ENCODE measurements around the gene SECISBP2. TPM values are rescaled to one million over a fixed set of nuclear protein-coding genes. Genes with fewer than 3 reads are reported as not detected.

SECISBP2 gene
- total RNA-seq, 5 donors from 2014 or later (not counting 1 experiment from before 2014, with no cell fraction given) = 78.8 to 132 (median 87.5) TPM

- Histone ChIP-seq H3K36me3 (ENCODE audit: control insufficient read depth in 2 of 2, extremely low read depth in 1 of 2, insufficient read depth in 1 of 2, low read length in 1 of 2) (peaks cover 23 to 78% of the 10 kb centered on the region in 2 donors), H3K4me3 (ENCODE audit: control insufficient read depth in 1 of 2, extremely low read depth in 1 of 2, low read length in 1 of 2) (no peak overlapping the region), H3K27ac (ENCODE audit: low read length) (peak overlapping the region; percentile 32), H3K27me3 (replicated peaks in 1 of 2; ENCODE audit: control insufficient read depth in 2 of 2, extremely low read depth in 1 of 2, insufficient read depth in 2 of 2, low read length in 1 of 2) (no peaks in the 10 kb centered on the region), H3K4me1 (ENCODE audit: control insufficient read depth in 1 of 2, extremely low read depth in 1 of 2, insufficient read depth in 2 of 2, low read length in 2 of 2) (peaks cover 4 to 68% of the 10 kb centered on the region in 2 experiments), H3K9me3 (no peaks in the 10 kb centered on the region)
- 88% methylated on average over 5 of the region's 14 CpGs for WGBS (ENCODE audit: insufficient coverage)
- ATAC-seq (replicated peaks in 1 of 4) (no peak), DNase-seq (no peak)
- Mint-ChIP-seq H3K27me3 (no peaks in the 10 kb centered on the region), H3K27ac (peak overlapping the region; percentile 72 to 89), H3K4me1 (peaks cover 75 to 77% (median 76%) of the 10 kb centered on the region in 3 donors), H3K9me3 (no peaks in the 10 kb centered on the region), H3K4me3 (no peak overlapping the region), H3K36me3 (peaks cover 58% of the 10 kb centered on the region)
- ChIA-PET CTCF (interaction anchor here in 1 of 2 donors (2.4 kb wide), 1 partner anchor 170 kb away, joined by 12 read pairs; no protein-coding TSS in a partner anchor), POLR2A (no interaction called here)
Observed at GRCh38 chr9:89379031-89379430, 60.7 kb downstream of the SECISBP2 start.

GRCh38 chr9:89379508-89380115 lies 61.3 kb downstream of the SECISBP2 start:
- Histone ChIP-seq H3K27me3 (replicated peaks in 1 of 2; ENCODE audit: control insufficient read depth in 2 of 2, extremely low read depth in 1 of 2, insufficient read depth in 2 of 2, low read length in 1 of 2) (no peaks in the 10 kb centered on the region), H3K9me3 (no peaks in the 10 kb centered on the region), H3K4me1 (ENCODE audit: control insufficient read depth in 1 of 2, extremely low read depth in 1 of 2, insufficient read depth in 2 of 2, low read length in 2 of 2) (peaks cover 4 to 62% of the 10 kb centered on the region in 2 experiments), H3K27ac (ENCODE audit: low read length) (peak overlapping the region; percentile 32), H3K4me3 (ENCODE audit: control insufficient read depth in 1 of 2, extremely low read depth in 1 of 2, low read length in 1 of 2) (no peak overlapping the region), H3K36me3 (ENCODE audit: control insufficient read depth in 2 of 2, extremely low read depth in 1 of 2, insufficient read depth in 1 of 2, low read length in 1 of 2) (peaks cover 23 to 84% of the 10 kb centered on the region in 2 donors)
- 57% methylated on average over 11 of the region's 14 CpGs for WGBS (ENCODE audit: insufficient coverage)
- ATAC-seq (replicated peaks in 1 of 4) (peak in 2 of 4 experiments; percentile 11 to 69), DNase-seq (peak in 4 of 35 experiments; percentile 16 to 60 (median 32))
- H3K27me3 Mint-ChIP-seq = no peaks in the 10 kb centered on the region
- ChIA-PET POLR2A (no interaction called here), CTCF (interaction anchor here in 1 of 2 donors (2.4 kb wide), 1 partner anchor 169 kb away, joined by 12 read pairs; no protein-coding TSS in a partner anchor)
- no peaks in the 10 kb centered on the region for H3K9me3 Mint-ChIP-seq
- H3K4me1 Mint-ChIP-seq = peaks cover 70 to 77% (median 74%) of the 10 kb centered on the region in 3 donors
- H3K27ac Mint-ChIP-seq = peak overlapping the region; percentile 72 to 89
- H3K4me3 Mint-ChIP-seq = peak overlapping the region in 1 of 3 donors; percentile 13
- peaks cover 62% of the 10 kb centered on the region for H3K36me3 Mint-ChIP-seq

- ATAC-seq (replicated peaks in 1 of 4) (no peak), DNase-seq (no peak)
- peak overlapping the region in 1 of 3 donors; percentile 13 for H3K4me3 Mint-ChIP-seq
- H3K27me3 Mint-ChIP-seq = no peaks in the 10 kb centered on the region
- H3K9me3 ChIP-seq = no peaks in the 10 kb centered on the region
- H3K27ac Mint-ChIP-seq = peak overlapping the region; percentile 72 to 89
- H3K27ac ChIP-seq (ENCODE audit: low read length) = no peak overlapping the region
- peaks cover 0 to 52% of the 10 kb centered on the region in 2 experiments for H3K4me1 ChIP-seq (ENCODE audit: control insufficient read depth in 1 of 2, extremely low read depth in 1 of 2, insufficient read depth in 2 of 2, low read length in 2 of 2)
- no peaks in the 10 kb centered on the region for H3K27me3 ChIP-seq (replicated peaks in 1 of 2; ENCODE audit: control insufficient read depth in 2 of 2, extremely low read depth in 1 of 2, insufficient read depth in 2 of 2, low read length in 1 of 2)
- CTCF ChIA-PET = interaction anchor here in 1 of 2 donors (2.4 kb wide), 1 partner anchor 168 kb away, joined by 12 read pairs; no protein-coding TSS in a partner anchor
- WGBS (ENCODE audit: insufficient coverage) = 91% methylated on average over 20 of the region's 26 CpGs
- H3K4me3 ChIP-seq (ENCODE audit: control insufficient read depth in 1 of 2, extremely low read depth in 1 of 2, low read length in 1 of 2) = no peak overlapping the region
- H3K36me3 Mint-ChIP-seq = peaks cover 68% of the 10 kb centered on the region
- POLR2A ChIA-PET = no interaction called here
- H3K4me1 Mint-ChIP-seq = peaks cover 61 to 69% (median 67%) of the 10 kb centered on the region in 3 donors
- H3K9me3 Mint-ChIP-seq = no peaks in the 10 kb centered on the region
- H3K36me3 ChIP-seq (ENCODE audit: control insufficient read depth in 2 of 2, extremely low read depth in 1 of 2, insufficient read depth in 1 of 2, low read length in 1 of 2) = peaks cover 28 to 91% of the 10 kb centered on the region in 2 donors
Observed at GRCh38 chr9:89380437-89381307, 62.4 kb downstream of the SECISBP2 start.

GRCh38 chr9:89381308-89381609 lies 63.0 kb downstream of the SECISBP2 start:
- POLR2A ChIA-PET = no interaction called here
- Histone ChIP-seq H3K4me1 (ENCODE audit: control insufficient read depth in 1 of 2, extremely low read depth in 1 of 2, insufficient read depth in 2 of 2, low read length in 2 of 2) (peaks cover 0 to 46% of the 10 kb centered on the region in 2 experiments), H3K4me3 (ENCODE audit: control insufficient read depth in 1 of 2, extremely low read depth in 1 of 2, low read length in 1 of 2) (no peak overlapping the region), H3K27ac (ENCODE audit: low read length) (no peak overlapping the region), H3K9me3 (no peaks in the 10 kb centered on the region), H3K36me3 (ENCODE audit: control insufficient read depth in 2 of 2, extremely low read depth in 1 of 2, insufficient read depth in 1 of 2, low read length in 1 of 2) (peaks cover 32 to 97% of the 10 kb centered on the region in 2 donors), H3K27me3 (replicated peaks in 1 of 2; ENCODE audit: control insufficient read depth in 2 of 2, extremely low read depth in 1 of 2, insufficient read depth in 2 of 2, low read length in 1 of 2) (no peaks in the 10 kb centered on the region)
- 95% methylated on average over 4 of the region's 4 CpGs for WGBS (ENCODE audit: insufficient coverage)
- H3K4me3 Mint-ChIP-seq = no peak overlapping the region
- DNase-seq (no peak), ATAC-seq (replicated peaks in 1 of 4) (no peak)
- peaks cover 57 to 66% (median 65%) of the 10 kb centered on the region in 3 donors for H3K4me1 Mint-ChIP-seq
- H3K27ac Mint-ChIP-seq = peak overlapping the region; percentile 72 to 89
- H3K36me3 Mint-ChIP-seq = peaks cover 73% of the 10 kb centered on the region
- CTCF ChIA-PET = no interaction called here
- no peaks in the 10 kb centered on the region for H3K9me3 Mint-ChIP-seq
- no peaks in the 10 kb centered on the region for H3K27me3 Mint-ChIP-seq

- DNase-seq (no peak), ATAC-seq (replicated peaks in 1 of 4) (no peak)
- H3K4me3 Mint-ChIP-seq = peak overlapping the region in 1 of 3 donors; percentile 31
- H3K9me3 ChIP-seq = no peaks in the 10 kb centered on the region
- H3K9me3 Mint-ChIP-seq = no peaks in the 10 kb centered on the region
- H3K27ac Mint-ChIP-seq = peak overlapping the region; percentile 72 to 89
- H3K4me3 ChIP-seq (ENCODE audit: control insufficient read depth in 1 of 2, extremely low read depth in 1 of 2, low read length in 1 of 2) = no peak overlapping the region
- ChIA-PET CTCF (no interaction called here), POLR2A (interaction anchor here in 1 of 2 donors (0.5 kb wide), 1 partner anchor 75 kb away, joined by 6 read pairs; no protein-coding TSS in a partner anchor)
- peaks cover 49 to 56% (median 55%) of the 10 kb centered on the region in 3 donors for H3K4me1 Mint-ChIP-seq
- peaks cover 69% of the 10 kb centered on the region for H3K36me3 Mint-ChIP-seq
- no peak overlapping the region for H3K27ac ChIP-seq (ENCODE audit: low read length)
- H3K4me1 ChIP-seq (ENCODE audit: control insufficient read depth in 1 of 2, extremely low read depth in 1 of 2, insufficient read depth in 2 of 2, low read length in 2 of 2) = peaks cover 0 to 38% of the 10 kb centered on the region in 2 experiments
- 74% methylated on average over 20 of the region's 27 CpGs for WGBS (ENCODE audit: insufficient coverage)
- peaks cover 36 to 97% of the 10 kb centered on the region in 2 donors for H3K36me3 ChIP-seq (ENCODE audit: control insufficient read depth in 2 of 2, extremely low read depth in 1 of 2, insufficient read depth in 1 of 2, low read length in 1 of 2)
- H3K27me3 ChIP-seq (replicated peaks in 1 of 2; ENCODE audit: control insufficient read depth in 2 of 2, extremely low read depth in 1 of 2, insufficient read depth in 2 of 2, low read length in 1 of 2) = no peaks in the 10 kb centered on the region
- no peaks in the 10 kb centered on the region for H3K27me3 Mint-ChIP-seq
Observed at GRCh38 chr9:89382026-89382986, 64.0 kb downstream of the SECISBP2 start.
